Fibroblast of lung (primary cell): ENCODE data around the gene HIVEP3. TPM values are rescaled to one million over a fixed set of nuclear protein-coding genes. Genes with fewer than 3 reads are reported as not detected.

ENCODE experiments used
- DNase-seq, 2 donors: peaks; one replicate each; pipeline versions ENCODE4 v3.0.0 to v3.0.0-alpha.2; 2010; ENCODE audit warnings: low read depth in 2 of 2
- H2AFZ ChIP-seq: 2 replicates; pipeline ENCODE4 v1.5.1; 2012; ENCODE audit warnings: low read length, control low read depth, inconsistent platforms
- H3K27ac ChIP-seq: 2 replicates; pipeline ENCODE4 v1.5.1; 2011; ENCODE audit warnings: low read length, control low read depth; ENCODE audit not compliant: insufficient read depth
- H3K27me3 ChIP-seq: 2 replicates; pipeline ENCODE4 v1.5.1; 2011; ENCODE audit warnings: mild to moderate bottlenecking, low read length; ENCODE audit not compliant: control insufficient read depth, insufficient read depth
- H3K36me3 ChIP-seq: 2 replicates; pipeline ENCODE4 v1.5.1; 2011; ENCODE audit warnings: low read length; ENCODE audit not compliant: control insufficient read depth, insufficient read depth
- H3K4me1 ChIP-seq: 2 replicates; pipeline ENCODE4 v1.5.1; 2011; ENCODE audit warnings: low read length; ENCODE audit not compliant: control insufficient read depth, insufficient read depth; ENCODE audit errors: extremely low read depth
- H3K4me2 ChIP-seq: 2 replicates; pipeline ENCODE4 v1.5.1; 2011; ENCODE audit warnings: low read length, control low read depth; ENCODE audit not compliant: insufficient read depth; ENCODE audit errors: extremely low read depth
- H3K4me3 ChIP-seq, 4 experiments: fragments of 200-600 bp in 1 of 4; sonication (generic) in 1 of 4; replicated peaks in 1 of 4; 2 replicates each; pipeline ENCODE4 v1.5.1; 2011 to 2016; ENCODE audit warnings: low read length in 4 of 4, low read depth in 3 of 4, mild to moderate bottlenecking in 3 of 4, control low read depth in 2 of 4, inconsistent platforms in 1 of 4, mixed read lengths in 1 of 4; ENCODE audit not compliant: insufficient read depth in 1 of 4; ENCODE audit errors: control extremely low read depth in 1 of 4
- H3K79me2 ChIP-seq: 2 replicates; pipeline ENCODE4 v1.5.1; 2012; ENCODE audit warnings: mild to moderate bottlenecking, low read length, inconsistent platforms; ENCODE audit not compliant: control insufficient read depth, insufficient read depth
- H3K9ac ChIP-seq: 2 replicates; pipeline ENCODE4 v1.5.1; 2011; ENCODE audit warnings: mild to moderate bottlenecking, low read length, control low read depth; ENCODE audit not compliant: insufficient read depth
- H3K9me3 ChIP-seq: 2 replicates; pipeline ENCODE4 v1.5.1; 2012; ENCODE audit warnings: low read depth, low read length; ENCODE audit not compliant: control insufficient read depth, insufficient read depth
- H4K20me1 ChIP-seq: 2 replicates; pipeline ENCODE4 v1.5.1; 2011; ENCODE audit warnings: low read length; ENCODE audit not compliant: control insufficient read depth, insufficient read depth; ENCODE audit errors: extremely low read depth
- EZH2 ChIP-seq: IDR thresholded peaks from 2 replicates; pipeline ENCODE4 v1.5.1; 2012; ENCODE audit warnings: low read length, control low read depth, mild to moderate bottlenecking; ENCODE audit errors: missing control alignments
- polyA plus RNA-seq, 2 donors: library from polyadenylated mRNA; depleted of rRNA in 1 of 2; stranded (reverse) in 1 of 2; unstranded in 1 of 2; fragments of >200 nt; gene quantifications; 2 replicates each; pipeline ENCODE4 v1.2.1, GENCODE V29; 2011 to 2012; ENCODE audit warnings: missing spikeins in 1 of 2
- total RNA-seq: library from RNA; depleted of rRNA; stranded (reverse); fragments of >200 nt; gene quantifications from 2 replicates; pipeline ENCODE4 v1.2.1, GENCODE V29; 2014
- TF ChIP-seq, protein P1 (sequence below), 2 donors: IDR thresholded peaks in 1 of 2; conservative IDR thresholded peaks in 1 of 2; 1 replicate in 1 of 2; 2 replicates in 1 of 2; pipeline ENCODE4 v1.5.1; 2011 to 2012; ENCODE audit warnings: low read length in 2 of 2, control low read depth in 1 of 2, inconsistent platforms in 1 of 2, low read depth in 1 of 2, mild to moderate bottlenecking in 1 of 2

The HIVEP3 gene
- total and polyA plus RNA-seq, 2 donors (not counting 1 experiment from before 2014, with no cell fraction given): 0.83 to 3.2 TPM

DNA sequence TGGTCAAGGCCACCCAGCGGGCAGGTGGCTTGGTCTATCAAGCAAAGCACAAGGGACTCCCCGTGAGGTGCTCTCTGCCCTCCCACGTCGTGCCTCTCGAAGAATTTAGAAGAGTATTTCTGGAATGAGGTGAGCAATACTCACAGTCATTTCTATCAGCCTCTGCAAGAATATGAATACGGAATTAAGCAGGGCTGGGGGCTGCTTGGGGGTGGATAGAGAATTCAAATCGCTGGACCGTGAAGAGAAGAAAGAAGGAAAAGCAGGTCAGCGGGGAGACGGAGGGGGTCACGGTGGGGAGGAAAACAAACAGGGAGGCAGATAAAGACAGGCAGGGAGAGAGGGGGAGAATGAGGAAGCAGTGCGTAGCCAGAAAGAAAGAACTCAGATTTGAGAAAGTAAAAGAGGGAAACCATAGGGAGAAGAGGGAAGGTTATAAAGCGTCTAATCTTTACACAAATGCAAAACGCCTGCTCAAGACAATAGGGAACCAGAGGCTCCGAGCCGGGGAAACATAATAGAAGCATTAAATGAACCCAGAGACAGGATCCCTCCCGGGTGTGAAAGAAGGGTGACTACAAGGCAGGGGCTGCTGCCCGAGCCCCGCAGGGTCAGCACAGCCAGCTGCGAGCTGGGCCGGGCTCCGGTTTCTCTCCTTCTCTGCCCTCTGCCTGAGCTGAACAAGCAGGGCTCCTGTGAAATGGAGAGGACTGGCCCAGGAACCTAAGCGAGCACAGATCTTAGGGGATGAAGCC lies 432.2 kb downstream of the HIVEP3 start:
- Histone ChIP-seq H3K79me2 (no peaks in the 10 kb centered on the region), H4K20me1 (no peaks in the 10 kb centered on the region), H2AFZ (no peak overlapping the region), H3K4me1 (no peaks in the 10 kb centered on the region), H3K9ac (no peak overlapping the region), H3K4me3 (no peak overlapping the region), H3K27me3 (no peaks in the 10 kb centered on the region), H3K9me3 (no peaks in the 10 kb centered on the region), H3K36me3 (no peaks in the 10 kb centered on the region), H3K4me2 (no peak overlapping the region), H3K27ac (no peak overlapping the region)
- TF ChIP-seq, protein P1, sequence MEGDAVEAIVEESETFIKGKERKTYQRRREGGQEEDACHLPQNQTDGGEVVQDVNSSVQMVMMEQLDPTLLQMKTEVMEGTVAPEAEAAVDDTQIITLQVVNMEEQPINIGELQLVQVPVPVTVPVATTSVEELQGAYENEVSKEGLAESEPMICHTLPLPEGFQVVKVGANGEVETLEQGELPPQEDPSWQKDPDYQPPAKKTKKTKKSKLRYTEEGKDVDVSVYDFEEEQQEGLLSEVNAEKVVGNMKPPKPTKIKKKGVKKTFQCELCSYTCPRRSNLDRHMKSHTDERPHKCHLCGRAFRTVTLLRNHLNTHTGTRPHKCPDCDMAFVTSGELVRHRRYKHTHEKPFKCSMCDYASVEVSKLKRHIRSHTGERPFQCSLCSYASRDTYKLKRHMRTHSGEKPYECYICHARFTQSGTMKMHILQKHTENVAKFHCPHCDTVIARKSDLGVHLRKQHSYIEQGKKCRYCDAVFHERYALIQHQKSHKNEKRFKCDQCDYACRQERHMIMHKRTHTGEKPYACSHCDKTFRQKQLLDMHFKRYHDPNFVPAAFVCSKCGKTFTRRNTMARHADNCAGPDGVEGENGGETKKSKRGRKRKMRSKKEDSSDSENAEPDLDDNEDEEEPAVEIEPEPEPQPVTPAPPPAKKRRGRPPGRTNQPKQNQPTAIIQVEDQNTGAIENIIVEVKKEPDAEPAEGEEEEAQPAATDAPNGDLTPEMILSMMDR (conservative IDR thresholded peaks at IDR 0.05 in 1 of 2, IDR thresholded peaks at IDR 0.05 in 1 of 2; ENCODE audit: low read depth in 1 of 2, low read length in 2 of 2): no peak
- no peak for TF ChIP-seq EZH2
- peak in 1 of 2 donors; percentile 91 for DNase-seq

DNA sequence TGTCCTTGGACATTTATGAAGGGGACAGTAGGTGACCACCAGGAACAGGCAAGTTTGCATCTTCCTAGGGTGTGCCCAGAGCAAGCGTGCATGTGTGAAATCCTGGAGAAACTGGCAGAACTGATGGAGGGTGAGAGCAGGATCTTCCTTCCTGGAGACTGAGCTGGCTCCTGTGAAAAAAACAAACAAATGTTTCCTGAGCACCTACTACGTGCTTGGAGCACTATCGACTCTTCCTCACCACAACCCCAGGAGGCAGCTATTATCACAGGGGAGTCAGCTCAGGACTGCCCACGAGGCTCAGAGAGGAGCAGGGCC lies 432.7 kb downstream of the HIVEP3 start:
- no peaks in the 10 kb centered on the region for H3K4me1 ChIP-seq
- H3K36me3 ChIP-seq: no peaks in the 10 kb centered on the region
- no peak for TF ChIP-seq EZH2
- TF ChIP-seq, protein P1 (conservative IDR thresholded peaks at IDR 0.05 in 1 of 2, IDR thresholded peaks at IDR 0.05 in 1 of 2; ENCODE audit: low read depth in 1 of 2, low read length in 2 of 2): no peak
- no peaks in the 10 kb centered on the region for H3K9me3 ChIP-seq
- no peaks in the 10 kb centered on the region for H3K79me2 ChIP-seq
- H3K27ac ChIP-seq: no peak overlapping the region
- DNase-seq: no peak
- H3K9ac ChIP-seq: no peak overlapping the region
- H4K20me1 ChIP-seq: no peaks in the 10 kb centered on the region
- H3K4me3 ChIP-seq: no peak overlapping the region
- no peak overlapping the region for H3K4me2 ChIP-seq
- no peak overlapping the region for H2AFZ ChIP-seq
- H3K27me3 ChIP-seq: no peaks in the 10 kb centered on the region

DNA sequence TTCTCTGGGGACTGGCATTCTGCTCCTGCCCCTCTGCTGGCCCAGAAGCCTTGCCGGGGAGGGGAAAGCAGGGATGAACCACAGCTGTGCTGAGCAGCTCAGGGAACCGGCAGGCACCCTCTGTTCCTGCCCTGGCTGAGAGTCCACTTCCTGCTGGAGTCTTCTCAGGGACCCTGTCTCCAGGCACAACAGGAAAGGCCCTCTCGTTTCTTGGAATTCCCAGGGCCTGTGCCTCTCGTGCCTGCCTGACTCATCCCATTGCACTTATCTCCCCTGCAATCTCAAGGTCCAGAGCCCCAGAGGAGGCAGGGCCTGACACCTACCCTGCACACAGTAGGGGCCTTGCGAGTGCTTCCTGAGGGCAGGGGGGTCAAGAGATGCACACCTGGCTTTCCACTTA lies 433.1 kb downstream of the HIVEP3 start:
- DNase-seq: peak; percentile 62 to 81
- Histone ChIP-seq H3K36me3 (no peaks in the 10 kb centered on the region), H3K79me2 (no peaks in the 10 kb centered on the region), H3K4me3 (no peak overlapping the region), H4K20me1 (no peaks in the 10 kb centered on the region), H3K27me3 (no peaks in the 10 kb centered on the region), H2AFZ (no peak overlapping the region), H3K9me3 (no peaks in the 10 kb centered on the region), H3K4me1 (no peaks in the 10 kb centered on the region), H3K9ac (no peak overlapping the region), H3K27ac (no peak overlapping the region), H3K4me2 (no peak overlapping the region)
- TF ChIP-seq EZH2: no peak
- TF ChIP-seq, protein P1 (conservative IDR thresholded peaks at IDR 0.05 in 1 of 2, IDR thresholded peaks at IDR 0.05 in 1 of 2; ENCODE audit: low read depth in 1 of 2, low read length in 2 of 2): no peak
